IMR-90 (cell line): ENCODE data around the gene LDLRAD4.

ENCODE experiments used
- RFX5 ChIP-seq: IDR thresholded peaks from 2 replicates; pipeline ENCODE4 v1.8.0; 2012; ENCODE audit warnings: low read depth, mild to moderate bottlenecking, low read length, moderate library complexity
- TF ChIP-seq, protein P1 (sequence below): conservative IDR thresholded peaks from 2 replicates; pipeline ENCODE4 v1.5.1; 2012; ENCODE audit warnings: mild to moderate bottlenecking, low read depth, low read length, improper control_type of control experiment

GRCh38 chr18:13611601-13612195 is 393.1 kb downstream of the LDLRAD4 start:
- TF ChIP-seq, protein P1, sequence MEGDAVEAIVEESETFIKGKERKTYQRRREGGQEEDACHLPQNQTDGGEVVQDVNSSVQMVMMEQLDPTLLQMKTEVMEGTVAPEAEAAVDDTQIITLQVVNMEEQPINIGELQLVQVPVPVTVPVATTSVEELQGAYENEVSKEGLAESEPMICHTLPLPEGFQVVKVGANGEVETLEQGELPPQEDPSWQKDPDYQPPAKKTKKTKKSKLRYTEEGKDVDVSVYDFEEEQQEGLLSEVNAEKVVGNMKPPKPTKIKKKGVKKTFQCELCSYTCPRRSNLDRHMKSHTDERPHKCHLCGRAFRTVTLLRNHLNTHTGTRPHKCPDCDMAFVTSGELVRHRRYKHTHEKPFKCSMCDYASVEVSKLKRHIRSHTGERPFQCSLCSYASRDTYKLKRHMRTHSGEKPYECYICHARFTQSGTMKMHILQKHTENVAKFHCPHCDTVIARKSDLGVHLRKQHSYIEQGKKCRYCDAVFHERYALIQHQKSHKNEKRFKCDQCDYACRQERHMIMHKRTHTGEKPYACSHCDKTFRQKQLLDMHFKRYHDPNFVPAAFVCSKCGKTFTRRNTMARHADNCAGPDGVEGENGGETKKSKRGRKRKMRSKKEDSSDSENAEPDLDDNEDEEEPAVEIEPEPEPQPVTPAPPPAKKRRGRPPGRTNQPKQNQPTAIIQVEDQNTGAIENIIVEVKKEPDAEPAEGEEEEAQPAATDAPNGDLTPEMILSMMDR, result no peak
- TF ChIP-seq RFX5, result no peak
